Measurements from ENCODE around the gene EVI5. TPM values are rescaled to one million over a fixed set of nuclear protein-coding genes. Genes with fewer than 3 reads are reported as not detected.
A peak's percentile ranks its signal among the peaks of the same experiment; 100 is the strongest.

The EVI5 gene
- total RNA-seq, 4 donors from 2014 or later = 16.3 to 135 (median 33.7) TPM

GRCh38 chr1:92466683-92467352, 318.1 kb downstream of the EVI5 start:
- Histone ChIP-seq H3K27me3 (no peaks in the 10 kb centered on the region), H3K4me3 (no peak overlapping the region), H3K27ac (no peak overlapping the region), H3K36me3 (no peaks in the 10 kb centered on the region), H3K9me3 (no peaks in the 10 kb centered on the region), H3K4me1 (no peaks in the 10 kb centered on the region)
- TF ChIP-seq CTCF (IDR thresholded peaks at IDR 0.05) = no peak
- no peak for TF ChIP-seq POLR2A (IDR thresholded peaks at IDR 0.05)
- no peak for DNase-seq

- DNase-seq = no peak
- Histone ChIP-seq H3K4me3 (no peak overlapping the region), H3K27me3 (no peaks in the 10 kb centered on the region), H3K27ac (no peak overlapping the region), H3K4me1 (no peaks in the 10 kb centered on the region), H3K36me3 (no peaks in the 10 kb centered on the region), H3K9me3 (no peaks in the 10 kb centered on the region)
- TF ChIP-seq CTCF (IDR thresholded peaks at IDR 0.05) (no peak), POLR2A (IDR thresholded peaks at IDR 0.05) (no peak)
Measured at GRCh38 chr1:92465256-92465647, 319.7 kb downstream of the EVI5 start.

- no peaks in the 10 kb centered on the region for H3K36me3 ChIP-seq
- no peak for DNase-seq
- no peaks in the 10 kb centered on the region for H3K27me3 ChIP-seq
- H3K9me3 ChIP-seq = no peaks in the 10 kb centered on the region
- TF ChIP-seq CTCF (IDR thresholded peaks at IDR 0.05) (no peak), POLR2A (IDR thresholded peaks at IDR 0.05) (no peak)
- no peak overlapping the region for H3K4me3 ChIP-seq
- no peak overlapping the region for H3K27ac ChIP-seq
- no peaks in the 10 kb centered on the region for H3K4me1 ChIP-seq
Measured at GRCh38 chr1:92464588-92465255, 320.2 kb downstream of the EVI5 start.

- TF ChIP-seq POLR2A (IDR thresholded peaks at IDR 0.05) (no peak), CTCF (IDR thresholded peaks at IDR 0.05) (peak in 1 of 6 experiments; percentile 2)
Measured at GRCh38 chr1:92461364-92462097, 323.4 kb downstream of the EVI5 start.

GRCh38 chr1:92459871-92460320, 325.0 kb downstream of the EVI5 start:
- H3K4me1 ChIP-seq = no peaks in the 10 kb centered on the region
- H3K27me3 ChIP-seq = no peaks in the 10 kb centered on the region
- H3K36me3 ChIP-seq = no peaks in the 10 kb centered on the region
- H3K9me3 ChIP-seq = no peaks in the 10 kb centered on the region
- no peak overlapping the region for H3K4me3 ChIP-seq
- TF ChIP-seq CTCF (IDR thresholded peaks at IDR 0.05) = no peak
- TF ChIP-seq POLR2A (IDR thresholded peaks at IDR 0.05) = no peak
- H3K27ac ChIP-seq = peak overlapping the region in 2 of 4 donors; percentile 32 to 39
- DNase-seq = no peak

More at GRCh38 chr1:92461364-92462097, 323.4 kb downstream of the EVI5 start:
- Histone ChIP-seq H3K27me3 (no peaks in the 10 kb centered on the region), H3K9me3 (no peaks in the 10 kb centered on the region), H3K4me3 (no peak overlapping the region), H3K4me1 (no peaks in the 10 kb centered on the region), H3K36me3 (no peaks in the 10 kb centered on the region), H3K27ac (no peak overlapping the region)
- no peak for DNase-seq

Small RNA genes within 50 kb of the gene (small RNA-seq; reads per million reads assigned to genes)
- gene AC104332.2 = 0 reads per million in 2 donors
- 0 reads per million in 2 donors for gene RNU4-59P

Other genes starting within 250 kb of the EVI5 start
- 1,000 to 10,000 TPM in 1 of 4 donors, 100 to 1,000 TPM in 3; 530 to 1,560 (median 801) TPM for gene RPL5, start 46.9 kb upstream of the EVI5 start, total RNA-seq
- gene DIPK1A, start 176.4 kb upstream of the EVI5 start, total RNA-seq = 10 to 100 TPM in 1 of 4 donors, 1 to 10 TPM in 3; 5.1 to 12.4 (median 7.8) TPM

All from Peyer's patch (tissue), 4 donors.